Omental fat pad (tissue), 4 donors: ENCODE results near the gene BCL2A1. TPM values are rescaled to one million over a fixed set of nuclear protein-coding genes. Genes with fewer than 3 reads are reported as not detected.

Experiments used
- ATAC-seq: fragments of 150-250 bp; one replicate; pipeline ENCODE4 v1.9.1; 2016; ENCODE audit warnings: mild to moderate bottlenecking, moderate library complexity; ENCODE audit not compliant: low FRiP score
- DNase-seq: peaks from one replicate; pipeline ENCODE4 v3.0.0-alpha.2; 2019; ENCODE audit warnings: low spot score
- total RNA-seq, 4 donors: library from RNA; depleted of rRNA; stranded (reverse); fragments of >200 nt; gene quantifications; one replicate each; pipeline ENCODE4 v1.1.0, GENCODE V29; 2016
- TF ChIP-seq, protein P1 (sequence below), 3 donors: fragments of 450-650 bp; IDR thresholded peaks; one replicate each; pipeline ENCODE4 v1.5.1; 2016 to 2017; ENCODE audit warnings: antibody characterized with exemption in 3 of 3, mild to moderate bottlenecking in 3 of 3, moderate library complexity in 2 of 3

The BCL2A1 gene
- total RNA-seq, 4 donors from 2014 or later: 1.8 to 20.4 (median 16.1) TPM

DNA sequence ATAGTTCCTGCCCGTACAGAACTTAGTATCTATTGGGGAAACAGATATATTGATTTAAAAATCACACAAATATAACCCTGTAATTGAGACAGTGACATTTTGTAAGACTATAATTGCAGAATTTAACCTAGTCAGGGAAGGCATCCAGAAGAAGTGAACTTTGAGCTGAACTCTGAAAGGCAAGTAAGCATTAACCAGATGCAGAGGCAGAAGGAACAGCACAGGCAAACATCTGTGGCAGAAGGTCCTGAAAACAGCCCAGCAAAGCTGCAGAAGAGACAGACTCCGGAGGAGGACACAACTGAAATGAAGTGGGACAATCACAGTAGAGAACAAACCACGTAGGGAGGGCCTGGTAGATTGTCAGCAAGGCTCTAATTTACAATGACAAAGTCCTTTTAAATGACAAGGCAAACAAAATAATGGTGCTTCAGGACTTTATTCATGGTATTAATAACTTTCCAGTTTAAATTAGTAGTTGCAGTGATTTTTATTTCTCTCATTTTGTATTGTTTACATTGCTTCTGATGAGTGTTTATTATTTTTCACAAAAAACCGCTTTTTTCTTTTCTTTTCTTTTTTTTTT is 14.5 kb downstream of the BCL2A1 start:
- TF ChIP-seq, protein P1, sequence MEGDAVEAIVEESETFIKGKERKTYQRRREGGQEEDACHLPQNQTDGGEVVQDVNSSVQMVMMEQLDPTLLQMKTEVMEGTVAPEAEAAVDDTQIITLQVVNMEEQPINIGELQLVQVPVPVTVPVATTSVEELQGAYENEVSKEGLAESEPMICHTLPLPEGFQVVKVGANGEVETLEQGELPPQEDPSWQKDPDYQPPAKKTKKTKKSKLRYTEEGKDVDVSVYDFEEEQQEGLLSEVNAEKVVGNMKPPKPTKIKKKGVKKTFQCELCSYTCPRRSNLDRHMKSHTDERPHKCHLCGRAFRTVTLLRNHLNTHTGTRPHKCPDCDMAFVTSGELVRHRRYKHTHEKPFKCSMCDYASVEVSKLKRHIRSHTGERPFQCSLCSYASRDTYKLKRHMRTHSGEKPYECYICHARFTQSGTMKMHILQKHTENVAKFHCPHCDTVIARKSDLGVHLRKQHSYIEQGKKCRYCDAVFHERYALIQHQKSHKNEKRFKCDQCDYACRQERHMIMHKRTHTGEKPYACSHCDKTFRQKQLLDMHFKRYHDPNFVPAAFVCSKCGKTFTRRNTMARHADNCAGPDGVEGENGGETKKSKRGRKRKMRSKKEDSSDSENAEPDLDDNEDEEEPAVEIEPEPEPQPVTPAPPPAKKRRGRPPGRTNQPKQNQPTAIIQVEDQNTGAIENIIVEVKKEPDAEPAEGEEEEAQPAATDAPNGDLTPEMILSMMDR (IDR thresholded peaks at IDR 0.05): no peak
- ATAC-seq (no peak), DNase-seq (no peak)

DNA sequence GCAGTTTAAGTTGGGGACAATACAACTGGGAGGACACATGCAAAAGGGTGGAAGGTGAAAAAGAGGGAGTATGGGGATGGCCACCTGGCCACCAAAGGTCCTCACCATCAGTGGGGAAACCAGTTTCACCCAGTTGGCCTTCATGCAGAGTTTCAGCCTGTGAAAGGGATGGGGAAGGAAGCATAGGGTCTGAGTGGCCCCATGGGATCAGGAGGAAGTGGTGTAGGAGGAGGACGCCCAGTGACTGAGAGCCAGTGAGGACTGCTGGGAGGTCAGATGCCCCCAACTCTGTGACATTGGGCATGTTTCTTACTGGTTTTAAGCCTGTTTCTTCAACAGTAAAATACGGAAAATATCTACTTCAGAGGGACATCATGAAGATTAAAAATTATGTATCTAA is 16.3 kb downstream of the BCL2A1 start:
- DNase-seq: no peak
- no peak for ATAC-seq
- TF ChIP-seq, protein P1 (IDR thresholded peaks at IDR 0.05): no peak

DNA sequence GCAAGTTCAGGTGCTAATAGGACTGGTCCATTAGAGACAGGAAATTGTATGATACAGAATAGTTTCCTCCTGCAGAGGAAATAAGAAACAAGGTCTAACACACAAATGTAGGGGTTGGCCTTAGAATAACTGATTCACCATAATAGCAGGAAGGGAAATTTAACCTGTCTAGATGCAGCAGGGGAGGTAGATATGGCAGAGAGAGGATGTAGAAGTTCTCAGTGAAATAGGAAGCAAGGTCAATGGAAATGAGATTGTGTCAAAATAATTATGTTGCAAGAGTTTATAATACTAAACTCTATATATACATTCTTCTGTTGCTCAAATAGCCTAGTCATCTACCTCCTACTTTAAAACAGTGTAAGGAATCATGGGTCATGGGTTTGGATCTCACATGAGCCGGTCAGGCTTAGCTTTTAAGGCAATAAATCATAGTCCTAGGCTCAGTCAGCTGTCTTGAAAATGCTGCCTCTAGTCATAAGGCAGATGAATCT is 17.0 kb downstream of the BCL2A1 start:
- DNase-seq (no peak), ATAC-seq (no peak)
- TF ChIP-seq, protein P1 (IDR thresholded peaks at IDR 0.05): no peak

DNA sequence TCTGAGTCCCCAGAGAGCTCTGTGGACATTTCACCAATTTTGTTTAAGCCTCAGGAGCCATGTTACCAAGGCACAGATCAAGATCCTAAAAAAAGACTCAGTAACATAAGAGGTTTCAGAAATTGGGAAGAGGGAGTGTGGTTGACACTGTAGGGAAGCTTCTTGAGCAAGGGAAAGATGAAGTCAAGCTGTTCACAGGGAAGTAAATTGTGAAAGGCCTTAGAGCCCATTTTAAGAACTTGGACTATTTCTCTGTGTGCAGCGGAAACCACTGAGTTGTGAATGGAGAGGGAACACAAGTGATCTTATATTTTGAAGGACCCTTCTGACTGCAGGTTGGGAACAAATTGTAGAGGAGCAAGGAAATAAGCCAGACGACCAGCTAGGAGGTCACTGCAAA is 18.7 kb downstream of the BCL2A1 start:
- ATAC-seq (no peak), DNase-seq (no peak)
- TF ChIP-seq, protein P1 (IDR thresholded peaks at IDR 0.05): no peak

DNA sequence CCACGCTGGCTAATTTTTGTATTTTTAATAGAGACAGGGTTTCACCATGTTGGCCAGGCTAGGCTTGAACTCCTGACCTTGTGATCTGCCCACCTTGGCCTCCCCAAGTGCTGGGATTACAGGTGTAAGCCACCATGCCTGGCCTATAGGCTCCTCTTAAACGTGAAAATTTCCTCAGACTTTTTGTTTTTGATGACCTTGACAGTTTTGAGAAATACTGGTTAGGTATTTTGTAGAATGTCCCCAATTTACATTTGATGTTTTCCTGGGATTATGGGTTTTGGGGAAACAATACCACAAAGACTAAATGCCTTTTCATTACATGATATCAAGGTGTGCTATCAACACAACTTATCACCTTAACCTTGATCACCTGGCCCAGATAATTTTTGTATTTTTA is 20.7 kb downstream of the BCL2A1 start:
- ATAC-seq: no peak
- TF ChIP-seq, protein P1 (IDR thresholded peaks at IDR 0.05): no peak
- no peak for DNase-seq

DNA sequence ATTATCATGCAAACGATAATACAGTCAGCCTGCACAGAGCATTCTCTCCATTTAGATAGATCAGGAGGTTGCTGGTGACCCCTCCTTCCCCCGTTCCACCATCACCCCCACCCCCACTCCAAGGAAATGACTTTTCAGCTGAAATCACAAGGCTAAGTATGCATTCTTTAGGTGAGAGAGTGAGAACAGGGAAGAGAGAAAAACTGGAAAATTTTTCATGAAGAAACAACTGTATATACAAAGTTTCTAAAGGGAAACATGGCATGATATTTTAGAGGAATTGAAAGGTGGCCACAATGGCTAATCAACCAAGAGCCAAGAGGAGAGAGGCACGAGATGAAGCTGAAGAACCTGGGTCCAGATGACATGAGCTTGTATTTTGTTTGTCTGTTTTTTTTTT is 22.2 kb downstream of the BCL2A1 start:
- TF ChIP-seq, protein P1 (IDR thresholded peaks at IDR 0.05): no peak
- ATAC-seq: no peak
- no peak for DNase-seq

DNA sequence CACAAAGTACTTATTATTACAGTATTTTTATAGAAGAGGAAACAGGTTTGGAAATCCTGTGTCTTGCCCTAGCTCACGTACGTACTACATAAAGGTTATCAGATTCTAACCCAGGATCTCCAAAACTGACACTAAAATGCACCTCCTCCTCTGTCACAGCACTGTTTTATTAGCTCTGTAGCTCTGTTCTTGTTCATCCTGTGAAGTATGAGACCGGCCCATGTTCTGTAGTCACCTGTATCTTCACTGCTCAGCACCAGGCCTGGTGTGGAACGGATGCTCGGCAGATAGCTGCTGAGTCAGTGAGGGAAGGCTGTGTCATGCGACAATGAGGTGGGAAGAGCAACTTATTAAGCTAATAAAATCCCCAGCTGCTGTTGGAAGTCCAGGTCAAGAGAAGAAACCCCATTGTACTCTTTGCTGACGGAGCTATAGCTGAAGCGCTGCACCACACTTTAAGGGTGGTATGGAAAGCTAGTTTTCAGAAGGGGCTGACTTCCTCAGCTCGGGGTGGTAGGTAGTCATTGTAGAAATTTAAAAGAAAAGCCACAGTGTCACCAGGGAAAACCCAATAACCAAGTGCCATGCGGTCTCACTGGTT is 22.8 kb downstream of the BCL2A1 start:
- DNase-seq: no peak
- no peak for ATAC-seq
- TF ChIP-seq, protein P1 (IDR thresholded peaks at IDR 0.05): no peak
